Peyer's patch (tissue), 4 donors: ENCODE measurements around the gene ZDHHC22.

ENCODE experiments used
- POLR2A ChIP-seq, 2 donors: fragments of 450-650 bp; IDR thresholded peaks; one replicate each; pipeline ENCODE4 v1.5.1; 2017; ENCODE audit warnings: antibody characterized with exemption in 2 of 2, mild to moderate bottlenecking in 2 of 2, moderate library complexity in 2 of 2
- TF ChIP-seq, protein P1 (sequence below), 6 experiments: fragments of 450-650 bp in 4 of 6; fragments of 200-600 bp in 2 of 6; sonication (generic) in 1 of 6; IDR thresholded peaks; one replicate each; pipeline ENCODE4 v1.5.1; 2017 to 2019; ENCODE audit warnings: antibody characterized with exemption in 6 of 6, mild to moderate bottlenecking in 3 of 6, moderate library complexity in 1 of 6

GRCh38 chr14:77088645-77089044, 52.9 kb downstream of the ZDHHC22 start:
- no peak for TF ChIP-seq POLR2A (IDR thresholded peaks at IDR 0.05)
- TF ChIP-seq, protein P1, sequence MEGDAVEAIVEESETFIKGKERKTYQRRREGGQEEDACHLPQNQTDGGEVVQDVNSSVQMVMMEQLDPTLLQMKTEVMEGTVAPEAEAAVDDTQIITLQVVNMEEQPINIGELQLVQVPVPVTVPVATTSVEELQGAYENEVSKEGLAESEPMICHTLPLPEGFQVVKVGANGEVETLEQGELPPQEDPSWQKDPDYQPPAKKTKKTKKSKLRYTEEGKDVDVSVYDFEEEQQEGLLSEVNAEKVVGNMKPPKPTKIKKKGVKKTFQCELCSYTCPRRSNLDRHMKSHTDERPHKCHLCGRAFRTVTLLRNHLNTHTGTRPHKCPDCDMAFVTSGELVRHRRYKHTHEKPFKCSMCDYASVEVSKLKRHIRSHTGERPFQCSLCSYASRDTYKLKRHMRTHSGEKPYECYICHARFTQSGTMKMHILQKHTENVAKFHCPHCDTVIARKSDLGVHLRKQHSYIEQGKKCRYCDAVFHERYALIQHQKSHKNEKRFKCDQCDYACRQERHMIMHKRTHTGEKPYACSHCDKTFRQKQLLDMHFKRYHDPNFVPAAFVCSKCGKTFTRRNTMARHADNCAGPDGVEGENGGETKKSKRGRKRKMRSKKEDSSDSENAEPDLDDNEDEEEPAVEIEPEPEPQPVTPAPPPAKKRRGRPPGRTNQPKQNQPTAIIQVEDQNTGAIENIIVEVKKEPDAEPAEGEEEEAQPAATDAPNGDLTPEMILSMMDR (IDR thresholded peaks at IDR 0.05): no peak
